DOHH2 (cell line): Measurements from ENCODE around the gene RBM20.

Source experiments
- EZH2phosphoT487 ChIP-seq: fragments of 200-600 bp; sonication (generic); IDR thresholded peaks from 2 replicates; pipeline ENCODE4 v1.6.1; 2017; ENCODE audit warnings: borderline replicate concordance, mild to moderate bottlenecking, antibody characterized with exemption, low read length, moderate library complexity, mixed read lengths
- TF ChIP-seq, protein P1 (sequence below): fragments of 200-600 bp; sonication (generic); IDR thresholded peaks from one replicate; pipeline ENCODE4 v1.5.1; 2014; ENCODE audit warnings: antibody characterized with exemption, mild to moderate bottlenecking, low read depth, low read length; ENCODE audit not compliant: poor library complexity, severe bottlenecking

DNA sequence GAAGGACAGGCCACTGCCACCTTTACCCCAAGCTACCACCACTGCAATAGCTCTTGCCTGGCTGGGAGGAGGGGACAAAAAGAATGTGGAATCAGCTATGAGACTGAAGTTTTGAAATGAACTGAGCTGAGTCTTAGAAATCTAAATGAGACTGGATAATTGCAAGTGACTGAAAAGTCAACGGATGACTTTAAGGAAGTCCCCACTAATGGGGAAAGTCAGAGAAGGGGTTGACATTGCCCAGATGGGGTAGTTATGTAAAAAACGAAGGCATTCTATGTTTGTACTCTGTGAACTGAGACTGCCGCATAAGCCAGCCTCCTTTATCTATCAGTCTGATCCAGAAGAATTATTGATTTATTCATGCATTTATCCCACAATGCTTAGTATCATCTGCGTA, 67.2 kb downstream of the RBM20 start:
- TF ChIP-seq, protein P1, sequence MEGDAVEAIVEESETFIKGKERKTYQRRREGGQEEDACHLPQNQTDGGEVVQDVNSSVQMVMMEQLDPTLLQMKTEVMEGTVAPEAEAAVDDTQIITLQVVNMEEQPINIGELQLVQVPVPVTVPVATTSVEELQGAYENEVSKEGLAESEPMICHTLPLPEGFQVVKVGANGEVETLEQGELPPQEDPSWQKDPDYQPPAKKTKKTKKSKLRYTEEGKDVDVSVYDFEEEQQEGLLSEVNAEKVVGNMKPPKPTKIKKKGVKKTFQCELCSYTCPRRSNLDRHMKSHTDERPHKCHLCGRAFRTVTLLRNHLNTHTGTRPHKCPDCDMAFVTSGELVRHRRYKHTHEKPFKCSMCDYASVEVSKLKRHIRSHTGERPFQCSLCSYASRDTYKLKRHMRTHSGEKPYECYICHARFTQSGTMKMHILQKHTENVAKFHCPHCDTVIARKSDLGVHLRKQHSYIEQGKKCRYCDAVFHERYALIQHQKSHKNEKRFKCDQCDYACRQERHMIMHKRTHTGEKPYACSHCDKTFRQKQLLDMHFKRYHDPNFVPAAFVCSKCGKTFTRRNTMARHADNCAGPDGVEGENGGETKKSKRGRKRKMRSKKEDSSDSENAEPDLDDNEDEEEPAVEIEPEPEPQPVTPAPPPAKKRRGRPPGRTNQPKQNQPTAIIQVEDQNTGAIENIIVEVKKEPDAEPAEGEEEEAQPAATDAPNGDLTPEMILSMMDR: no peak
- no peak for TF ChIP-seq EZH2phosphoT487
